ENCODE results near the gene MBOAT2.

- no peak for TF ChIP-seq CTCF (IDR thresholded peaks at IDR 0.05; ENCODE audit: borderline replicate concordance, extremely low read depth, low read length, poor library complexity, severe bottlenecking)
- no peak for TF ChIP-seq EZH2 (IDR thresholded peaks at IDR 0.05; ENCODE audit: borderline replicate concordance, low read depth, low read length, severe bottlenecking)
Measured at GRCh38 chr2:8926356-8926755, 77.1 kb downstream of the MBOAT2 start.
